ENCODE results near the gene CHURC1.

The CHURC1 gene

DNA sequence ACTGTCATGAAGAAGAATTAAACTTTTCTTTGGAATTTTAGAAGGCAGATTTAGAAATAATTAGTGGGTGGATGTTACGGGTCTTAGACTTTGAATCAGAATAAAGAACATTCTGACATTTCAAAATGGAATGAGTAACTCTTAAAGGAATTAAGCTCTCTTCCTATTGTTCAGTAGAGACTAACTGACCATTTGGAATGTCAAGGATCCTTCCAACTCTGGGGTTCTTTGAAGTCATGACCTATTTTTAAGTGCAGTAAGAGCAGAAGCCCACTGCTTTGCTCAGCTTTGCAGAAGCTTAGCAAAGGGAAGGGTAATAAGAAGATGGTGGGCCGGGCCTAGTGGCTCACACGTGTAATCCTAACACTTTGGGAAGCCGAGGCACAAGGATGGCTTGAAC is 4.0 kb downstream of the CHURC1 start:
- Histone ChIP-seq H3K4me3 (ENCODE audit: low read depth, low read length, poor library complexity, severe bottlenecking) (no peak overlapping the region), H3K4me1 (ENCODE audit: insufficient read depth, low read length, severe bottlenecking) (peaks cover 19% of the 10 kb centered on the region), H3K36me3 (ENCODE audit: insufficient read depth, low read length) (peaks cover 34% of the 10 kb centered on the region), H3K79me2 (ENCODE audit: insufficient read depth, low read length) (peaks cover 64% of the 10 kb centered on the region), H3K9me3 (ENCODE audit: low read length) (no peaks in the 10 kb centered on the region), H3K9ac (ENCODE audit: low read length) (no peak overlapping the region), H3K27me3 (ENCODE audit: insufficient read depth, low read length) (no peaks in the 10 kb centered on the region), H3K9me2 (ENCODE audit: low read depth, low read length) (no peaks in the 10 kb centered on the region), H2AFZ (ENCODE audit: low read length) (no peak overlapping the region), H4K20me1 (ENCODE audit: insufficient read depth, low read length) (no peaks in the 10 kb centered on the region), H3K4me2 (ENCODE audit: low read length) (no peak overlapping the region), H3K27ac (ENCODE audit: low read depth, low read length, poor library complexity, severe bottlenecking) (no peak overlapping the region), H3F3A (ENCODE audit: insufficient read depth, low read length) (no peaks in the 10 kb centered on the region)
- no peak for TF ChIP-seq EZH2 (IDR thresholded peaks at IDR 0.05; ENCODE audit: borderline replicate concordance, low read length)
- TF ChIP-seq, protein P1, sequence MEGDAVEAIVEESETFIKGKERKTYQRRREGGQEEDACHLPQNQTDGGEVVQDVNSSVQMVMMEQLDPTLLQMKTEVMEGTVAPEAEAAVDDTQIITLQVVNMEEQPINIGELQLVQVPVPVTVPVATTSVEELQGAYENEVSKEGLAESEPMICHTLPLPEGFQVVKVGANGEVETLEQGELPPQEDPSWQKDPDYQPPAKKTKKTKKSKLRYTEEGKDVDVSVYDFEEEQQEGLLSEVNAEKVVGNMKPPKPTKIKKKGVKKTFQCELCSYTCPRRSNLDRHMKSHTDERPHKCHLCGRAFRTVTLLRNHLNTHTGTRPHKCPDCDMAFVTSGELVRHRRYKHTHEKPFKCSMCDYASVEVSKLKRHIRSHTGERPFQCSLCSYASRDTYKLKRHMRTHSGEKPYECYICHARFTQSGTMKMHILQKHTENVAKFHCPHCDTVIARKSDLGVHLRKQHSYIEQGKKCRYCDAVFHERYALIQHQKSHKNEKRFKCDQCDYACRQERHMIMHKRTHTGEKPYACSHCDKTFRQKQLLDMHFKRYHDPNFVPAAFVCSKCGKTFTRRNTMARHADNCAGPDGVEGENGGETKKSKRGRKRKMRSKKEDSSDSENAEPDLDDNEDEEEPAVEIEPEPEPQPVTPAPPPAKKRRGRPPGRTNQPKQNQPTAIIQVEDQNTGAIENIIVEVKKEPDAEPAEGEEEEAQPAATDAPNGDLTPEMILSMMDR (IDR thresholded peaks at IDR 0.05; ENCODE audit: low read length) = no peak

DNA sequence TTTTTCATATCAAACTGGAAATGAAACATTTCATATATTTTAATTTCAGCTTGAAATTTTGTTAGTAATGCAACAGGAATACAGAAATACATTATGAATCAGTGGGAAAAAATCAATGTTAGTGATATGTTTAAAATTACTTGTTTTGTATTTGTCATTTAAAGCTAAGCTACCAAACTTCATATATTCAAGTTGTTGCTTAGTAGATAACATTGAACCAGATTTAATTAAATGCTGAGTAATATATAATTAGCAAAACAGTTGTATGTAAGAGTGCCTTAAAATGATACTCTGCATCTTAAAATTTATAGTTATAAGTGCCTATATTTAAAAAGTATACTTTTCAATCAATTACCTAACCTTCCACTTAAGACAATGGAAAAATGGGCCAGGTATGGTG is 5.0 kb downstream of the CHURC1 start:
- H3K79me2 ChIP-seq (ENCODE audit: insufficient read depth, low read length) = peaks cover 64% of the 10 kb centered on the region
- no peak overlapping the region for H3K9ac ChIP-seq (ENCODE audit: low read length)
- H3F3A ChIP-seq (ENCODE audit: insufficient read depth, low read length) = no peaks in the 10 kb centered on the region

DNA sequence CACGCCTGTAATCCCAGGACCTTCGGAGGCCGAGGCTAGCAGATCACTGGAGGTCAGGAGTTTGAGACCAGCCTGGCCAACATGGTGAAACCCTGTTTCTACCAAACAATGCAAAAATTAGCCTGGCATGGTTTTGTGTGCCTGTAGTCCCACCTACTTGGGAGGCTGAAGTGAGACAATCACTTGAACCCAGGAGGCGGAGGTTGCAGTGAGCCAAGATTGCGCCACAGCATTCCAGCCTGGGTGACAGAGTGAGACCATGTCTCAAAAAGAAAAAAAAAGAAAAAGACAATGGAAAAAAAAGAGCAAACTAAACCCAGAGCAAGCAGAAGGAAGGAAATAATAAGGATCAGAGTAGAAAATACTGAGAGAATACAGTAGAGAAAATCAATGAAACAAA is 5.4 kb downstream of the CHURC1 start:
- peaks cover 63% of the 10 kb centered on the region for H3K79me2 ChIP-seq (ENCODE audit: insufficient read depth, low read length)

More for the DNA sequence above, 5.0 kb downstream of the CHURC1 start:
- no peaks in the 10 kb centered on the region for H3K9me2 ChIP-seq (ENCODE audit: low read depth, low read length)
- H3K27me3 ChIP-seq (ENCODE audit: insufficient read depth, low read length) = no peaks in the 10 kb centered on the region
- H3K4me2 ChIP-seq (ENCODE audit: low read length) = no peak overlapping the region
- no peaks in the 10 kb centered on the region for H3K9me3 ChIP-seq (ENCODE audit: low read length)
- H3K27ac ChIP-seq (ENCODE audit: low read depth, low read length, poor library complexity, severe bottlenecking) = no peak overlapping the region
- no peaks in the 10 kb centered on the region for H4K20me1 ChIP-seq (ENCODE audit: insufficient read depth, low read length)
- TF ChIP-seq, protein P1 (IDR thresholded peaks at IDR 0.05; ENCODE audit: low read length) = no peak
- no peak for TF ChIP-seq EZH2 (IDR thresholded peaks at IDR 0.05; ENCODE audit: borderline replicate concordance, low read length)
- H2AFZ ChIP-seq (ENCODE audit: low read length) = no peak overlapping the region
- H3K36me3 ChIP-seq (ENCODE audit: insufficient read depth, low read length) = peaks cover 40% of the 10 kb centered on the region
- H3K4me3 ChIP-seq (ENCODE audit: low read depth, low read length, poor library complexity, severe bottlenecking) = no peak overlapping the region
- peaks cover 15% of the 10 kb centered on the region for H3K4me1 ChIP-seq (ENCODE audit: insufficient read depth, low read length, severe bottlenecking)

More for the DNA sequence above, 5.4 kb downstream of the CHURC1 start:
- Histone ChIP-seq H4K20me1 (ENCODE audit: insufficient read depth, low read length) (no peaks in the 10 kb centered on the region), H3K36me3 (ENCODE audit: insufficient read depth, low read length) (peaks cover 44% of the 10 kb centered on the region), H3K27me3 (ENCODE audit: insufficient read depth, low read length) (no peaks in the 10 kb centered on the region), H3K4me2 (ENCODE audit: low read length) (no peak overlapping the region), H3K9ac (ENCODE audit: low read length) (no peak overlapping the region), H3F3A (ENCODE audit: insufficient read depth, low read length) (no peaks in the 10 kb centered on the region), H3K4me1 (ENCODE audit: insufficient read depth, low read length, severe bottlenecking) (peaks cover 15% of the 10 kb centered on the region), H3K9me3 (ENCODE audit: low read length) (no peaks in the 10 kb centered on the region), H3K9me2 (ENCODE audit: low read depth, low read length) (no peaks in the 10 kb centered on the region), H2AFZ (ENCODE audit: low read length) (no peak overlapping the region), H3K4me3 (ENCODE audit: low read depth, low read length, poor library complexity, severe bottlenecking) (no peak overlapping the region), H3K27ac (ENCODE audit: low read depth, low read length, poor library complexity, severe bottlenecking) (no peak overlapping the region)
- TF ChIP-seq, protein P1 (IDR thresholded peaks at IDR 0.05; ENCODE audit: low read length) = no peak
- TF ChIP-seq EZH2 (IDR thresholded peaks at IDR 0.05; ENCODE audit: borderline replicate concordance, low read length) = no peak

Measured in OCI-LY1 (cell line).